ENCODE measurements around the gene KBTBD12.
A peak's percentile ranks its signal among the peaks of the same experiment; 100 is the strongest.

GRCh38 chr3:128009952-128010846 lies 95.2 kb downstream of the KBTBD12 start:
- TF ChIP-seq, protein P1, sequence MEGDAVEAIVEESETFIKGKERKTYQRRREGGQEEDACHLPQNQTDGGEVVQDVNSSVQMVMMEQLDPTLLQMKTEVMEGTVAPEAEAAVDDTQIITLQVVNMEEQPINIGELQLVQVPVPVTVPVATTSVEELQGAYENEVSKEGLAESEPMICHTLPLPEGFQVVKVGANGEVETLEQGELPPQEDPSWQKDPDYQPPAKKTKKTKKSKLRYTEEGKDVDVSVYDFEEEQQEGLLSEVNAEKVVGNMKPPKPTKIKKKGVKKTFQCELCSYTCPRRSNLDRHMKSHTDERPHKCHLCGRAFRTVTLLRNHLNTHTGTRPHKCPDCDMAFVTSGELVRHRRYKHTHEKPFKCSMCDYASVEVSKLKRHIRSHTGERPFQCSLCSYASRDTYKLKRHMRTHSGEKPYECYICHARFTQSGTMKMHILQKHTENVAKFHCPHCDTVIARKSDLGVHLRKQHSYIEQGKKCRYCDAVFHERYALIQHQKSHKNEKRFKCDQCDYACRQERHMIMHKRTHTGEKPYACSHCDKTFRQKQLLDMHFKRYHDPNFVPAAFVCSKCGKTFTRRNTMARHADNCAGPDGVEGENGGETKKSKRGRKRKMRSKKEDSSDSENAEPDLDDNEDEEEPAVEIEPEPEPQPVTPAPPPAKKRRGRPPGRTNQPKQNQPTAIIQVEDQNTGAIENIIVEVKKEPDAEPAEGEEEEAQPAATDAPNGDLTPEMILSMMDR (IDR thresholded peaks at IDR 0.05): no peak
- peak in 1 of 2 donors; percentile 72 for TF ChIP-seq EP300 (IDR thresholded peaks at IDR 0.05)

All from tibial nerve (tissue), 4 donors.